Testis (tissue), 2 donors: ENCODE data around the gene SOWAHA.

Experiments used
- POLR2A ChIP-seq: fragments of 450-650 bp; IDR thresholded peaks from one replicate; pipeline ENCODE4 v1.6.1; 2017; ENCODE audit warnings: antibody characterized with exemption, mild to moderate bottlenecking, moderate library complexity
- TF ChIP-seq, protein P1 (sequence below), 3 experiments: fragments of 450-650 bp in 2 of 3; fragments of 200-600 bp in 1 of 3; sonication (generic) in 1 of 3; IDR thresholded peaks; one replicate each; pipeline ENCODE4 v1.5.1; 2016 to 2019; ENCODE audit warnings: antibody characterized with exemption in 3 of 3, mild to moderate bottlenecking in 2 of 3, moderate library complexity in 1 of 3

DNA sequence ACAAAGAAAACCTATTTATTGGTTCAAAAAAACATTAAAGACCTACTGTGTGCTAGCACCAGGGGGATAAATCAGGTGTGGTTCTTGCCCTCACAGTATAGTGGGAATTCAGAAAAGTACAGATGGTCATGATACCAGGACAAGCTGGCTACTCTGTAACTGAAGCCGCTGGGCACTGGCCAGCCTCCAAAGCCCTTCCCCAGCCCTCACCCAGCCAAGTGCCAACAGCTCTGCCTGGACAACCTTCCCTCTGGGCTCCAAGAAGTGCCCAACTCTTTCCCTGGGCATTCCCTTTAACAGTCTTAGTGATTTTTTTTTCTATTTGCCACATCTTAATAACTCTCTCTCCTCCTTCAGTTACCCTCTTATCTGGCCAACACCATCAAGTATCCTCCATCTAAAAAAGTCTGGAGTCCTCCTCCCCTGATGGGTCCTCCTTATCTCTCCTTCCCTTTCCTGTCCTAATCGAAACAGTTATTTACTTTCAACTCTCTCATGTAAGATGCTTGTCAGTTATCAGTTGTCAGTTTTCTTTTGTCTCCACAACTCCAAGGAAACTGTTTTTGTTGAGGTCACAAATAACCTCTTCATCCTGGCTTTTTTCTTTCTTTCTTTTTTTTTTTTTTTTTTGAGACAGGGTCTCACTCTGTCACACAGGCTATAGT, 22.8 kb upstream of the SOWAHA start:
- no peak for TF ChIP-seq POLR2A
- TF ChIP-seq, protein P1, sequence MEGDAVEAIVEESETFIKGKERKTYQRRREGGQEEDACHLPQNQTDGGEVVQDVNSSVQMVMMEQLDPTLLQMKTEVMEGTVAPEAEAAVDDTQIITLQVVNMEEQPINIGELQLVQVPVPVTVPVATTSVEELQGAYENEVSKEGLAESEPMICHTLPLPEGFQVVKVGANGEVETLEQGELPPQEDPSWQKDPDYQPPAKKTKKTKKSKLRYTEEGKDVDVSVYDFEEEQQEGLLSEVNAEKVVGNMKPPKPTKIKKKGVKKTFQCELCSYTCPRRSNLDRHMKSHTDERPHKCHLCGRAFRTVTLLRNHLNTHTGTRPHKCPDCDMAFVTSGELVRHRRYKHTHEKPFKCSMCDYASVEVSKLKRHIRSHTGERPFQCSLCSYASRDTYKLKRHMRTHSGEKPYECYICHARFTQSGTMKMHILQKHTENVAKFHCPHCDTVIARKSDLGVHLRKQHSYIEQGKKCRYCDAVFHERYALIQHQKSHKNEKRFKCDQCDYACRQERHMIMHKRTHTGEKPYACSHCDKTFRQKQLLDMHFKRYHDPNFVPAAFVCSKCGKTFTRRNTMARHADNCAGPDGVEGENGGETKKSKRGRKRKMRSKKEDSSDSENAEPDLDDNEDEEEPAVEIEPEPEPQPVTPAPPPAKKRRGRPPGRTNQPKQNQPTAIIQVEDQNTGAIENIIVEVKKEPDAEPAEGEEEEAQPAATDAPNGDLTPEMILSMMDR (IDR thresholded peaks at IDR 0.05): no peak
